Loucy (cell line): Measurements from ENCODE around the gene ARHGAP22.

ENCODE experiments used
- EZH2phosphoT487 ChIP-seq: fragments of 200-600 bp; IDR thresholded peaks from 2 replicates; pipeline ENCODE4 v1.6.1; 2018; ENCODE audit warnings: antibody characterized with exemption, mild to moderate bottlenecking, moderate library complexity, borderline replicate concordance
- TF ChIP-seq, protein P1 (sequence below): fragments of 200-600 bp; sonication (generic); conservative IDR thresholded peaks from 2 replicates; pipeline ENCODE4 v1.5.1; 2014; ENCODE audit warnings: mild to moderate bottlenecking, antibody characterized with exemption, low read length

DNA sequence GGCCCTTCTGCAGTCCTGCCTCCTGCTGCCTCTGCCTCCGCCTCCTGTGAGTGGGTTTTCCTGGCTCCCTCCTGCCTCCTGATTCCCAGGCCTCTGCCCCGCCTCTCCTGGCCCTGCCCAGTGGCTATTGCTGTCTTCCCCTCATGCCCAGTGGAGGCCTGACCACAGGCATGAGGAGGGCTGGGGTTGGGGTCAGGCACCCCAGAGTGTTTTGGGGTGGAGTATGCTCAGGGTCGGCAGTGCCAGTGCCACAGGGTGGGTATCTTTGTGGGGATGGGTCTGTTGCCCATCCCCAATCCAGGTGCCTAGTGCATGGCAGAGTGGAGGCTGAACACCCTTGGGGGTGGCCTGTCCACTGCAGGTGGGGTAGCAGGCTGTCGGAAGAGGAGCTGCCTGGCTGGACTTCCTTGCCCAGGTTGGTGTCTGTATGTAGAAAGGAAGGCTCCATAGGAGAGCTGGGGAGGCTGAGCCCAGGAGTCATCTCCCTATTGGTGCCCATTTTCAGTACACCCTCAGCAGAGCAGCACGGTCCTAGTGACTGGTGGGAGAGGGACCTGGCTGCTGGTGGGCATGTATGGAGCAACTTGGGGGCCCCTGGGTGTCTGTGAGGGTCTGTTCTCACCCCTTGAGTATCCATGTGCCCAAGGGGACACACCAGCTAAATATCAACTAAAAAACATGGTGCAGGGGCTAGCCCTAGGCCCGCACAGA lies 62.2 kb downstream of the ARHGAP22 start:
- TF ChIP-seq, protein P1, sequence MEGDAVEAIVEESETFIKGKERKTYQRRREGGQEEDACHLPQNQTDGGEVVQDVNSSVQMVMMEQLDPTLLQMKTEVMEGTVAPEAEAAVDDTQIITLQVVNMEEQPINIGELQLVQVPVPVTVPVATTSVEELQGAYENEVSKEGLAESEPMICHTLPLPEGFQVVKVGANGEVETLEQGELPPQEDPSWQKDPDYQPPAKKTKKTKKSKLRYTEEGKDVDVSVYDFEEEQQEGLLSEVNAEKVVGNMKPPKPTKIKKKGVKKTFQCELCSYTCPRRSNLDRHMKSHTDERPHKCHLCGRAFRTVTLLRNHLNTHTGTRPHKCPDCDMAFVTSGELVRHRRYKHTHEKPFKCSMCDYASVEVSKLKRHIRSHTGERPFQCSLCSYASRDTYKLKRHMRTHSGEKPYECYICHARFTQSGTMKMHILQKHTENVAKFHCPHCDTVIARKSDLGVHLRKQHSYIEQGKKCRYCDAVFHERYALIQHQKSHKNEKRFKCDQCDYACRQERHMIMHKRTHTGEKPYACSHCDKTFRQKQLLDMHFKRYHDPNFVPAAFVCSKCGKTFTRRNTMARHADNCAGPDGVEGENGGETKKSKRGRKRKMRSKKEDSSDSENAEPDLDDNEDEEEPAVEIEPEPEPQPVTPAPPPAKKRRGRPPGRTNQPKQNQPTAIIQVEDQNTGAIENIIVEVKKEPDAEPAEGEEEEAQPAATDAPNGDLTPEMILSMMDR = no peak
- no peak for TF ChIP-seq EZH2phosphoT487
